CD14-positive monocyte (primary cell): Measurements from ENCODE around the gene KIF9. TPM values are rescaled to one million over a fixed set of nuclear protein-coding genes. Genes with fewer than 3 reads are reported as not detected.

ENCODE experiments used
- DNase-seq, 3 donors: peaks; one replicate each; pipeline ENCODE4 v3.0.0-alpha.2; 2011 to 2022
- H2AFZ ChIP-seq: 2 replicates; pipeline ENCODE4 v1.6.0; 2012; ENCODE audit warnings: mild to moderate bottlenecking, low read depth, low read length, inconsistent platforms; ENCODE audit not compliant: insufficient read depth, poor library complexity, severe bottlenecking
- H3K27ac ChIP-seq, 2 donors: 1 replicate in 1 of 2; 2 replicates in 1 of 2; pipeline ENCODE4 v1.5.1; 2012 to 2013; ENCODE audit warnings: low read length in 2 of 2, control low read depth in 1 of 2, inconsistent platforms in 1 of 2, low read depth in 1 of 2, mild to moderate bottlenecking in 1 of 2
- H3K27me3 ChIP-seq, 2 donors: one replicate each; pipeline versions ENCODE4 v1.6.0 to v1.6.1; 2011 to 2013; ENCODE audit warnings: low read length in 2 of 2; ENCODE audit not compliant: control insufficient read depth in 2 of 2, insufficient read depth in 2 of 2
- H3K36me3 ChIP-seq, 2 donors: replicated peaks in 1 of 2; 1 replicate in 1 of 2; 2 replicates in 1 of 2; pipeline versions ENCODE4 v1.5.1 to v1.6.1; 2012 to 2013; ENCODE audit warnings: low read length in 2 of 2, control low read depth in 1 of 2, inconsistent platforms in 1 of 2, mild to moderate bottlenecking in 1 of 2; ENCODE audit not compliant: insufficient read depth in 2 of 2, control insufficient read depth in 1 of 2
- H3K4me1 ChIP-seq, 2 donors: 1 replicate in 1 of 2; 2 replicates in 1 of 2; pipeline versions ENCODE4 v1.5.1 to v1.6.1; 2012 to 2013; ENCODE audit warnings: low read length in 2 of 2, control low read depth in 1 of 2, inconsistent platforms in 1 of 2, mild to moderate bottlenecking in 1 of 2, moderate library complexity in 1 of 2; ENCODE audit not compliant: insufficient read depth in 2 of 2, control insufficient read depth in 1 of 2
- H3K4me2 ChIP-seq: replicated peaks from 2 replicates; pipeline ENCODE3; 2012; ENCODE audit warnings: low read length, moderate library complexity, mild to moderate bottlenecking; ENCODE audit not compliant: poor library complexity, severe bottlenecking; ENCODE audit errors: extremely low read depth
- H3K4me3 ChIP-seq, 3 experiments: fragments of 200-600 bp in 1 of 3; sonication (generic) in 1 of 3; replicated peaks in 1 of 3; 1 replicate in 2 of 3; 2 replicates in 1 of 3; pipeline ENCODE4 v1.5.1; 2011 to 2013; ENCODE audit warnings: low read length in 3 of 3, mild to moderate bottlenecking in 3 of 3, control low read depth in 2 of 3, low read depth in 2 of 3, inconsistent platforms in 1 of 3, moderate library complexity in 1 of 3
- H3K79me2 ChIP-seq: 2 replicates; pipeline ENCODE4 v1.6.0; 2012; ENCODE audit warnings: mild to moderate bottlenecking, control low read depth, inconsistent platforms, low read length, moderate library complexity; ENCODE audit not compliant: insufficient read depth
- H3K9ac ChIP-seq: 2 replicates; pipeline ENCODE4 v1.6.0; 2017; ENCODE audit warnings: low read length, mild to moderate bottlenecking; ENCODE audit not compliant: insufficient read depth, poor library complexity, severe bottlenecking
- H3K9me3 ChIP-seq, 2 donors: replicated peaks in 1 of 2; 1 replicate in 1 of 2; 2 replicates in 1 of 2; pipeline versions ENCODE4 v1.5.1 to v1.6.1; 2012 to 2013; ENCODE audit warnings: low read length in 2 of 2, control low read depth in 1 of 2; ENCODE audit not compliant: control insufficient read depth in 1 of 2, insufficient read depth in 1 of 2
- H4K20me1 ChIP-seq: 2 replicates; pipeline ENCODE4 v1.6.0; 2012; ENCODE audit warnings: mild to moderate bottlenecking, low read length, control low read depth, moderate library complexity; ENCODE audit not compliant: insufficient read depth
- H3K27ac Mint-ChIP-seq, 7 donors: one replicate each; pipeline ENCODE4 v1.8.0; 2020; ENCODE audit warnings: mild to moderate bottlenecking in 7 of 7, mixed read lengths in 7 of 7, moderate library complexity in 6 of 7, inconsistent platforms in 2 of 7
- H3K27me3 Mint-ChIP-seq, 3 donors: one replicate each; pipeline ENCODE4 v1.8.0; 2021 to 2022; ENCODE audit warnings: low read depth in 3 of 3, mild to moderate bottlenecking in 3 of 3, mixed read lengths in 3 of 3, moderate library complexity in 3 of 3, inconsistent platforms in 1 of 3
- H3K36me3 Mint-ChIP-seq, 2 donors: one replicate each; pipeline ENCODE4 v1.8.0; 2020; ENCODE audit warnings: mixed read lengths in 2 of 2, inconsistent platforms in 1 of 2, mild to moderate bottlenecking in 1 of 2
- H3K4me1 Mint-ChIP-seq: one replicate; pipeline ENCODE4 v1.8.0; 2020; ENCODE audit warnings: mild to moderate bottlenecking, mixed read lengths
- H3K4me3 Mint-ChIP-seq, 2 donors: one replicate each; pipeline ENCODE4 v1.8.0; 2020; ENCODE audit warnings: mild to moderate bottlenecking in 2 of 2, mixed read lengths in 2 of 2, moderate library complexity in 1 of 2
- H3K9me3 Mint-ChIP-seq, 7 donors: one replicate each; pipeline ENCODE4 v1.8.0; 2020 to 2022; ENCODE audit warnings: mixed read lengths in 7 of 7, mild to moderate bottlenecking in 6 of 7, moderate library complexity in 6 of 7, inconsistent platforms in 2 of 7
- WGBS: methylation state at CpG from one replicate; pipeline ENCODE4 v1.1.5; 2013; ENCODE audit warnings: missing lambda C conversion rate; ENCODE audit not compliant: insufficient coverage; 5-methylcytosine and 5-hydroxymethylcytosine counted together
- intact Hi-C, 2 donors: fragments of 100-400 bp; cut with micrococcal nuclease; formaldehyde crosslinking; loops; one replicate each; pipeline versions ENCODE4 v1.15.0 to v1.15.1; 2023
- polyA plus RNA-seq, 3 donors: library from polyadenylated mRNA; depleted of rRNA in 1 of 3; unstranded in 2 of 3; stranded (reverse) in 1 of 3; fragments of 300-500 nt in 2 of 3; fragments of >200 nt in 1 of 3; fragmentation: Illumina TruSeq in 2 of 3; gene quantifications; 1 replicate in 2 of 3; 2 replicates in 1 of 3; pipeline ENCODE4 v1.2.3, GENCODE V29; 2012 to 2021
- TF ChIP-seq, protein P1 (sequence below): fragments of 200-600 bp; IDR thresholded peaks from one replicate; pipeline ENCODE4 v1.8.0; 2022; ENCODE audit warnings: antibody characterized with exemption, mild to moderate bottlenecking

The KIF9 gene
- polyA plus RNA-seq, 3 donors: 2.4 to 5.1 (median 3.8) TPM

DNA sequence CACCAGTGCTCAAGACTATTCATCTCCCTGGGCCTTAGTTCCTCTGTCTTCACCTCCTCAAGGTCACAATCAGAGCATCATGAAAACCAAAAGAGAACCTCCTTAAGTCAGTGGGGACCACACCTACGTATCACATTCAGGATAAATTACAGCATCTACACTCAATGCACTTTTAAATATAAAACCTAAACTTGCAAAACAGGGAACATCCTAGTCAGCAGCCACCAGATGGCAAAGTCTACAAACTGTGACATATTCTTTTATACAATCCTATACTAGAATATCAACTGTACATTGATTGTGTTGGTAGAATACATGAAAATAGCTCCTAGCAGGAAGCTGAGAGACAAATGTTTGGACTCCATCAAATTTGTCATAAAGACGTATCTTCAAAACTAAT lies 7.9 kb downstream of the KIF9 start:
- Histone ChIP-seq H3K4me3 (no peak overlapping the region), H3K27me3 (no peaks in the 10 kb centered on the region), H3K36me3 (peaks cover 0 to 12% of the 10 kb centered on the region in 2 donors), H3K79me2 (no peaks in the 10 kb centered on the region), H3K4me1 (peaks cover 4 to 9% of the 10 kb centered on the region in 2 donors), H3K4me2 (no peak overlapping the region), H2AFZ (no peak overlapping the region), H3K9me3 (no peaks in the 10 kb centered on the region), H4K20me1 (no peaks in the 10 kb centered on the region), H3K27ac (no peak overlapping the region), H3K9ac (no peak overlapping the region)
- Mint-ChIP-seq H3K4me3 (no peak overlapping the region), H3K36me3 (peaks cover 9 to 20% of the 10 kb centered on the region in 2 donors), H3K9me3 (no peaks in the 10 kb centered on the region), H3K4me1 (peaks cover 9% of the 10 kb centered on the region), H3K27me3 (no peaks in the 10 kb centered on the region), H3K27ac (peak overlapping the region in 2 of 7 donors; percentile 4 to 14)
- intact Hi-C loops: no loop called here
- no peak for DNase-seq
- TF ChIP-seq, protein P1, sequence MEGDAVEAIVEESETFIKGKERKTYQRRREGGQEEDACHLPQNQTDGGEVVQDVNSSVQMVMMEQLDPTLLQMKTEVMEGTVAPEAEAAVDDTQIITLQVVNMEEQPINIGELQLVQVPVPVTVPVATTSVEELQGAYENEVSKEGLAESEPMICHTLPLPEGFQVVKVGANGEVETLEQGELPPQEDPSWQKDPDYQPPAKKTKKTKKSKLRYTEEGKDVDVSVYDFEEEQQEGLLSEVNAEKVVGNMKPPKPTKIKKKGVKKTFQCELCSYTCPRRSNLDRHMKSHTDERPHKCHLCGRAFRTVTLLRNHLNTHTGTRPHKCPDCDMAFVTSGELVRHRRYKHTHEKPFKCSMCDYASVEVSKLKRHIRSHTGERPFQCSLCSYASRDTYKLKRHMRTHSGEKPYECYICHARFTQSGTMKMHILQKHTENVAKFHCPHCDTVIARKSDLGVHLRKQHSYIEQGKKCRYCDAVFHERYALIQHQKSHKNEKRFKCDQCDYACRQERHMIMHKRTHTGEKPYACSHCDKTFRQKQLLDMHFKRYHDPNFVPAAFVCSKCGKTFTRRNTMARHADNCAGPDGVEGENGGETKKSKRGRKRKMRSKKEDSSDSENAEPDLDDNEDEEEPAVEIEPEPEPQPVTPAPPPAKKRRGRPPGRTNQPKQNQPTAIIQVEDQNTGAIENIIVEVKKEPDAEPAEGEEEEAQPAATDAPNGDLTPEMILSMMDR: no peak
- WGBS: 100% methylated on average over 1 of the region's 2 CpGs

DNA sequence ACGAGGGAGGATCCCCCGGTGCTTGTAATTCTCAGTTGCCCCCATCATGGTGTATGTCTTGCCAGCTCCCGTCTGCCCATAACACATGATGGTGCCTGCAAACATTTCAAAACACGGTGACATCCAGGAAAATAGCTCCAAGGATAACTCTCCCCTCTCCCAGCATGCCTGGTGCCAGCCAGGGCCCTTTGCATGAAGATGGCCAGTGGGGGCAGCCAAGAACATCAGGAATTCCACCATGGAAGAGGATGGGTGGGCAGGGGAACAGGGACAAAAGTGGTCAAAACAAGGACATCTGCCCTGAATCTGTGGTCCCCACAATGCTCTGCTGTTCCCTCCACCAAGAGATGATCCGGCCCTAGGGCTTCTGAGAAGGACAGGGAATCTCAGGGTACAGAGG lies 9.0 kb downstream of the KIF9 start:
- Histone ChIP-seq H4K20me1 (no peaks in the 10 kb centered on the region), H3K9ac (no peak overlapping the region), H2AFZ (no peak overlapping the region), H3K27ac (no peak overlapping the region), H3K36me3 (peaks cover 0 to 12% of the 10 kb centered on the region in 2 donors), H3K9me3 (no peaks in the 10 kb centered on the region), H3K4me1 (peaks cover 4 to 9% of the 10 kb centered on the region in 2 donors), H3K27me3 (no peaks in the 10 kb centered on the region), H3K4me2 (no peak overlapping the region), H3K79me2 (no peaks in the 10 kb centered on the region), H3K4me3 (no peak overlapping the region)
- no peak for DNase-seq
- Mint-ChIP-seq H3K9me3 (no peaks in the 10 kb centered on the region), H3K27ac (no peak overlapping the region), H3K4me1 (peaks cover 14% of the 10 kb centered on the region), H3K4me3 (no peak overlapping the region), H3K36me3 (peaks cover 9 to 22% of the 10 kb centered on the region in 2 donors), H3K27me3 (no peaks in the 10 kb centered on the region)
- intact Hi-C loops: no loop called here
- TF ChIP-seq, protein P1: no peak
- 100% methylated on average over 3 of the region's 5 CpGs for WGBS
